ENCODE data around the gene OBP2B.
A peak's percentile ranks its signal among the peaks of the same experiment; 100 is the strongest.
"Not testable (repeated sequence)": the region's sequence is repeated elsewhere in the genome, so short reads cannot be mapped to it uniquely, and the experiment has no call there.

OBP2B gene

GRCh38 chr9:133208880-133209300, at the start of gene OBP2B:
TSS of gene OBP2B (minus strand) at chr9:133209250. CDS start at chr9:133209199, 51 bp downstream.
- DNase-seq (ENCODE audit: low spot score) = not testable (repeated sequence)

GRCh38 chr9:133258061-133259015, 49.3 kb upstream of the OBP2B start:
- no peak for DNase-seq (ENCODE audit: low spot score)

- no peak for DNase-seq (ENCODE audit: low spot score)
Observed at GRCh38 chr9:133257465-133257956, 48.5 kb upstream of the OBP2B start.

- no peak for DNase-seq (ENCODE audit: low spot score)
Observed at GRCh38 chr9:133256686-133257091, 47.6 kb upstream of the OBP2B start.

GRCh38 chr9:133256136-133256461, 47.0 kb upstream of the OBP2B start:
- DNase-seq (ENCODE audit: low spot score) = peak; percentile 6

- peak; percentile 4 for DNase-seq (ENCODE audit: low spot score)
Observed at GRCh38 chr9:133255371-133256135, 46.5 kb upstream of the OBP2B start.

GRCh38 chr9:133254471-133254870, 45.4 kb upstream of the OBP2B start:
- DNase-seq (ENCODE audit: low spot score) = no peak

GRCh38 chr9:133253268-133253667, 44.2 kb upstream of the OBP2B start:
- DNase-seq (ENCODE audit: low spot score) = no peak

GRCh38 chr9:133252301-133253020, 43.4 kb upstream of the OBP2B start:
- DNase-seq (ENCODE audit: low spot score) = peak; percentile 5

- peak; percentile 2 for DNase-seq (ENCODE audit: low spot score)
Observed at GRCh38 chr9:133251773-133252172, 42.7 kb upstream of the OBP2B start.

GRCh38 chr9:133251221-133251620, 42.2 kb upstream of the OBP2B start:
- DNase-seq (ENCODE audit: low spot score) = not testable (repeated sequence)

GRCh38 chr9:133250741-133251170, 41.7 kb upstream of the OBP2B start:
- DNase-seq (ENCODE audit: low spot score) = no peak

GRCh38 chr9:133249337-133249736, 40.3 kb upstream of the OBP2B start:
- peak; percentile 2 for DNase-seq (ENCODE audit: low spot score)

GRCh38 chr9:133248726-133249295, 39.8 kb upstream of the OBP2B start:
- DNase-seq (ENCODE audit: low spot score) = peak; percentile 2

GRCh38 chr9:133247632-133248031, 38.6 kb upstream of the OBP2B start:
- peak; percentile 3 for DNase-seq (ENCODE audit: low spot score)

GRCh38 chr9:133246991-133247390, 37.9 kb upstream of the OBP2B start:
- no peak for DNase-seq (ENCODE audit: low spot score)

GRCh38 chr9:133246562-133246961, 37.5 kb upstream of the OBP2B start:
- DNase-seq (ENCODE audit: low spot score) = no peak

- no peak for DNase-seq (ENCODE audit: low spot score)
Observed at GRCh38 chr9:133242991-133243390, 33.9 kb upstream of the OBP2B start.

GRCh38 chr9:133242241-133242640, 33.2 kb upstream of the OBP2B start:
- DNase-seq (ENCODE audit: low spot score) = no peak

- DNase-seq (ENCODE audit: low spot score) = no peak
Observed at GRCh38 chr9:133239533-133240090, 30.6 kb upstream of the OBP2B start.

GRCh38 chr9:133238851-133239532, 29.9 kb upstream of the OBP2B start:
- DNase-seq (ENCODE audit: low spot score) = peak; percentile 68

Measured in GM03348 (cell line).